Measurements from ENCODE around the gene HELZ. TPM values are rescaled to one million over a fixed set of nuclear protein-coding genes. Genes with fewer than 3 reads are reported as not detected.

Gene HELZ
- total and polyA plus RNA-seq, 7 donors, result 1.8 to 55.7 (median 30.8) TPM

GRCh38 chr17:67171560-67171959 is 73.4 kb downstream of the HELZ start:
- intact Hi-C loops (cut with DNase I), result no loop called here
- WGBS, 3 donors, result 89 to 92% (median 92%) methylated on average over 4 of the region's 4 CpGs
- Histone ChIP-seq H3K4me3 (no peak overlapping the region), H3K36me3 (ENCODE audit: insufficient read depth in 1 of 2, low read depth in 1 of 2) (peaks cover 0 to 47% of the 10 kb centered on the region in 2 donors), H3K27ac (no peak overlapping the region), H3K27me3 (ENCODE audit: insufficient read depth in 3 of 3, low read length in 2 of 3) (no peaks in the 10 kb centered on the region), H3K4me1 (no peaks in the 10 kb centered on the region), H3K9me3 (no peaks in the 10 kb centered on the region)
- TF ChIP-seq CTCF (IDR thresholded peaks at IDR 0.05), result no peak
- ATAC-seq, result no peak
- no peak for DNase-seq

GRCh38 chr17:67168496-67168895 is 76.5 kb downstream of the HELZ start:
- Histone ChIP-seq H3K4me3 (no peak overlapping the region), H3K9me3 (no peaks in the 10 kb centered on the region), H3K36me3 (ENCODE audit: insufficient read depth in 1 of 2, low read depth in 1 of 2) (peaks cover 0 to 58% of the 10 kb centered on the region in 2 donors), H3K4me1 (no peaks in the 10 kb centered on the region), H3K27ac (no peak overlapping the region), H3K27me3 (ENCODE audit: insufficient read depth in 3 of 3, low read length in 2 of 3) (no peaks in the 10 kb centered on the region)
- 94 to 96% (median 95%) methylated on average over 4 of the region's 4 CpGs for WGBS, 3 donors
- intact Hi-C loops (cut with DNase I), result loop anchor here in 1 of 2 donors (10.0 kb wide), 2 partner anchors 56 to 444 kb away; no protein-coding TSS in a partner anchor
- TF ChIP-seq CTCF (IDR thresholded peaks at IDR 0.05), result no peak
- DNase-seq (no peak), ATAC-seq (no peak)

GRCh38 chr17:67165201-67165600 is 79.8 kb downstream of the HELZ start:
- WGBS, 3 donors, result 59 to 72% (median 65%) methylated on average over 6 of the region's 6 CpGs
- Histone ChIP-seq H3K27me3 (ENCODE audit: insufficient read depth in 3 of 3, low read length in 2 of 3) (no peaks in the 10 kb centered on the region), H3K4me3 (no peak overlapping the region), H3K4me1 (peaks cover 12% of the 10 kb centered on the region), H3K9me3 (no peaks in the 10 kb centered on the region), H3K27ac (no peak overlapping the region), H3K36me3 (ENCODE audit: insufficient read depth in 1 of 2, low read depth in 1 of 2) (peaks cover 0 to 60% of the 10 kb centered on the region in 2 donors)
- ATAC-seq (peak; percentile 32 to 65 (median 64)), DNase-seq (peak in 1 of 2 donors; percentile 19)
- no peak for TF ChIP-seq CTCF (IDR thresholded peaks at IDR 0.05)
- intact Hi-C loops (cut with DNase I), result loop anchor here in 1 of 2 donors (10.0 kb wide), 2 partner anchors 60 to 440 kb away; no protein-coding TSS in a partner anchor

GRCh38 chr17:67164302-67164701 is 80.7 kb downstream of the HELZ start:
- H3K4me1 ChIP-seq, result peaks cover 12% of the 10 kb centered on the region
- peaks cover 0 to 67% of the 10 kb centered on the region in 2 donors for H3K36me3 ChIP-seq (ENCODE audit: insufficient read depth in 1 of 2, low read depth in 1 of 2)

More at GRCh38 chr17:67164302-67164701, 80.7 kb downstream of the HELZ start:
- 40 to 79% (median 44%) methylated on average over 2 of the region's 2 CpGs for WGBS, 3 donors
- Histone ChIP-seq H3K27me3 (ENCODE audit: insufficient read depth in 3 of 3, low read length in 2 of 3) (no peaks in the 10 kb centered on the region), H3K4me3 (no peak overlapping the region), H3K9me3 (no peaks in the 10 kb centered on the region), H3K27ac (no peak overlapping the region)
- ATAC-seq (no peak), DNase-seq (no peak)
- no peak for TF ChIP-seq CTCF (IDR thresholded peaks at IDR 0.05)
- intact Hi-C loops (cut with DNase I), result loop anchor here (5.0 to 10.0 kb wide), 3 partner anchors 60 to 440 kb away; no protein-coding TSS in a partner anchor
